ENCODE data around the gene SDC3.

Gene SDC3

DNA sequence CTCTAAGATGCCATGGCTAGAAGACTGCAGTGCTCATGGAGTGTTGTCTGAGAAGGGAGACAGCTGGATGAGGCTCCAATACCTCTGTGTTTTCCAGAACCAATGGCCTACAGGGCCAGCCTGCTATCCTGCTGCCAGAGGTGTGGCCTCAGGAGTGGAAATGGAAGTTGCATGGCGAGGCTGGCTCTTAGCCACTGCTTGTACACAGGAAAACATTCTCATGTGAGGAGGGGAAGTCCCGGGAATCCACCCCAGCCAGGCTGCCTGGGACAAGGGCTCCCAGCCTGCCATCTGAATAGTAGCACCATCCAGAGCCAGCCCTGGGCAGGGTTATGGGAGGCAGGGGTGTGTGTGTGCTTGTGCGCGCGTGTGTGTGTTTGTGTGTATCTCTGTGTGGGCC is 56.5 kb downstream of the SDC3 start:
- no peaks in the 10 kb centered on the region for H3K79me2 ChIP-seq (ENCODE audit: low read length)
- H3K27me3 ChIP-seq (ENCODE audit: low read depth, low read length): peaks cover 24% of the 10 kb centered on the region
- peaks cover 33% of the 10 kb centered on the region for H3K4me1 ChIP-seq (ENCODE audit: low read length)
- no peak overlapping the region for H3K27ac ChIP-seq (ENCODE audit: low read length)
- peak overlapping the region; percentile 58 for H3K4me2 ChIP-seq (ENCODE audit: low read length)
- H3K9ac ChIP-seq (ENCODE audit: low read length): no peak overlapping the region
- no peaks in the 10 kb centered on the region for H4K20me1 ChIP-seq (ENCODE audit: insufficient read depth, low read length)
- peak overlapping the region; percentile 39; the same call in 1 of the 2 replicates for H2AFZ ChIP-seq (ENCODE audit: low read depth, low read length)
- no peak overlapping the region for H3K4me3 ChIP-seq (ENCODE audit: low read length)
- H3K9me3 ChIP-seq (ENCODE audit: insufficient read depth, low read length): no peaks in the 10 kb centered on the region
- H3K36me3 ChIP-seq (replicated peaks; ENCODE audit: low read depth, low read length): no peaks in the 10 kb centered on the region
- no peak for TF ChIP-seq EZH2phosphoT487 (IDR thresholded peaks at IDR 0.05; ENCODE audit: low read depth)
- TF ChIP-seq, protein P1, sequence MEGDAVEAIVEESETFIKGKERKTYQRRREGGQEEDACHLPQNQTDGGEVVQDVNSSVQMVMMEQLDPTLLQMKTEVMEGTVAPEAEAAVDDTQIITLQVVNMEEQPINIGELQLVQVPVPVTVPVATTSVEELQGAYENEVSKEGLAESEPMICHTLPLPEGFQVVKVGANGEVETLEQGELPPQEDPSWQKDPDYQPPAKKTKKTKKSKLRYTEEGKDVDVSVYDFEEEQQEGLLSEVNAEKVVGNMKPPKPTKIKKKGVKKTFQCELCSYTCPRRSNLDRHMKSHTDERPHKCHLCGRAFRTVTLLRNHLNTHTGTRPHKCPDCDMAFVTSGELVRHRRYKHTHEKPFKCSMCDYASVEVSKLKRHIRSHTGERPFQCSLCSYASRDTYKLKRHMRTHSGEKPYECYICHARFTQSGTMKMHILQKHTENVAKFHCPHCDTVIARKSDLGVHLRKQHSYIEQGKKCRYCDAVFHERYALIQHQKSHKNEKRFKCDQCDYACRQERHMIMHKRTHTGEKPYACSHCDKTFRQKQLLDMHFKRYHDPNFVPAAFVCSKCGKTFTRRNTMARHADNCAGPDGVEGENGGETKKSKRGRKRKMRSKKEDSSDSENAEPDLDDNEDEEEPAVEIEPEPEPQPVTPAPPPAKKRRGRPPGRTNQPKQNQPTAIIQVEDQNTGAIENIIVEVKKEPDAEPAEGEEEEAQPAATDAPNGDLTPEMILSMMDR (IDR thresholded peaks at IDR 0.05; ENCODE audit: low read depth, low read length): no peak

DNA sequence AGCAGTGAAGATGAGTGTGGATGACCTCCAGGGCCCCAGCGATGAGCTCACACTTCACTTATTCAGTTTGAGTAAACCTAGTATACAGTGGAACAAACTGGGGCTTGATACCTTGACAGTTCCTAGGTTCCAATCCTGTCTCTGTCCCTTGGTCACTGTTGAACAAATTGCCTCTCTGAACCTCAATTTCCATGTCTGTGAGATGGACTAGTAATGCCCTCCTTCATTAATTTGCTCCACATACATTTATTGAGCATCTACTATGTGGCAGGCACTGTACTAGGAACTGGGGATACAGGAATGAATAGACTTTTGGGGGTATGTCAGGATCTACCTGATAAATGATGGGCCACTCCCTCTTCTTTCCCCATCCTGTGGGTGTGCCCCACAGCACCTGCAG is 57.3 kb downstream of the SDC3 start:
- H3K9ac ChIP-seq (ENCODE audit: low read length): no peak overlapping the region
- no peak overlapping the region for H3K27ac ChIP-seq (ENCODE audit: low read length)
- no peaks in the 10 kb centered on the region for H3K9me3 ChIP-seq (ENCODE audit: insufficient read depth, low read length)
- no peak overlapping the region for H2AFZ ChIP-seq (ENCODE audit: low read depth, low read length)
- no peaks in the 10 kb centered on the region for H3K79me2 ChIP-seq (ENCODE audit: low read length)
- H3K4me3 ChIP-seq (ENCODE audit: low read length): no peak overlapping the region
- H3K27me3 ChIP-seq (ENCODE audit: low read depth, low read length): peaks cover 26% of the 10 kb centered on the region
- no peak overlapping the region for H3K4me2 ChIP-seq (ENCODE audit: low read length)
- no peaks in the 10 kb centered on the region for H4K20me1 ChIP-seq (ENCODE audit: insufficient read depth, low read length)
- TF ChIP-seq, protein P1 (IDR thresholded peaks at IDR 0.05; ENCODE audit: low read depth, low read length): no peak
- no peak for TF ChIP-seq EZH2phosphoT487 (IDR thresholded peaks at IDR 0.05; ENCODE audit: low read depth)
- peaks cover 30% of the 10 kb centered on the region for H3K4me1 ChIP-seq (ENCODE audit: low read length)
- no peaks in the 10 kb centered on the region for H3K36me3 ChIP-seq (replicated peaks; ENCODE audit: low read depth, low read length)

DNA sequence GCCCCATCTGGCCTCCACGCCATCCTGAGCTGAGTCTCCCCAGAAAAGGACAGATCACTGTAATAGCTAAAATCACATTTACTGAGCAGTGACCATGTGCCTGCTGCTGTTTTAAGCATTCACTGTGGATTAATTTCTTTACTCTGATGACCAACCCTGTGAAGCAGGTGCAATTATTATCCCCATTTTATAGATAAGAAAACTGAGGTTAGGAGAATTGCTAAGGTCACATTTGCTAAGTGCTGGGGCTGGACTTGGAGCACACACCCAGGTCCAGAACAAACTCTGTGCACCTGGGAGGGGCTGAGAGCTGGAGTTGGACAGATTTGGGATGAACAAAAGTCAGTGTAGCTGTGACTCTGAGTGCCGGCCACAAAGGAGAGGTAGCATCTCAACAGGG is 58.0 kb downstream of the SDC3 start:
- H3K9me3 ChIP-seq (ENCODE audit: insufficient read depth, low read length): no peaks in the 10 kb centered on the region
- H3K4me1 ChIP-seq (ENCODE audit: low read length): peaks cover 24% of the 10 kb centered on the region
- H3K4me2 ChIP-seq (ENCODE audit: low read length): no peak overlapping the region
- H3K4me3 ChIP-seq (ENCODE audit: low read length): no peak overlapping the region
- no peak overlapping the region for H2AFZ ChIP-seq (ENCODE audit: low read depth, low read length)
- peaks cover 28% of the 10 kb centered on the region for H3K27me3 ChIP-seq (ENCODE audit: low read depth, low read length)
- H3K79me2 ChIP-seq (ENCODE audit: low read length): no peaks in the 10 kb centered on the region
- no peaks in the 10 kb centered on the region for H3K36me3 ChIP-seq (replicated peaks; ENCODE audit: low read depth, low read length)
- no peaks in the 10 kb centered on the region for H4K20me1 ChIP-seq (ENCODE audit: insufficient read depth, low read length)
- no peak overlapping the region for H3K27ac ChIP-seq (ENCODE audit: low read length)
- H3K9ac ChIP-seq (ENCODE audit: low read length): no peak overlapping the region
- TF ChIP-seq, protein P1 (IDR thresholded peaks at IDR 0.05; ENCODE audit: low read depth, low read length): no peak
- TF ChIP-seq EZH2phosphoT487 (IDR thresholded peaks at IDR 0.05; ENCODE audit: low read depth): no peak

- no peaks in the 10 kb centered on the region for H3K9me3 ChIP-seq (ENCODE audit: insufficient read depth, low read length)
- TF ChIP-seq, protein P1 (IDR thresholded peaks at IDR 0.05; ENCODE audit: low read depth, low read length): no peak
- TF ChIP-seq EZH2phosphoT487 (IDR thresholded peaks at IDR 0.05; ENCODE audit: low read depth): no peak
- H3K36me3 ChIP-seq (replicated peaks; ENCODE audit: low read depth, low read length): no peaks in the 10 kb centered on the region
- H3K4me2 ChIP-seq (ENCODE audit: low read length): no peak overlapping the region
- no peaks in the 10 kb centered on the region for H3K79me2 ChIP-seq (ENCODE audit: low read length)
- H3K27ac ChIP-seq (ENCODE audit: low read length): no peak overlapping the region
- peaks cover 30% of the 10 kb centered on the region for H3K27me3 ChIP-seq (ENCODE audit: low read depth, low read length)
- H2AFZ ChIP-seq (ENCODE audit: low read depth, low read length): no peak overlapping the region
- peaks cover 16% of the 10 kb centered on the region for H3K4me1 ChIP-seq (ENCODE audit: low read length)
- H3K9ac ChIP-seq (ENCODE audit: low read length): no peak overlapping the region
- H4K20me1 ChIP-seq (ENCODE audit: insufficient read depth, low read length): no peaks in the 10 kb centered on the region
- no peak overlapping the region for H3K4me3 ChIP-seq (ENCODE audit: low read length)
Observed at GRCh38 chr1:30848130-30848529, 60.4 kb downstream of the SDC3 start.

Measured in OCI-LY3 (cell line).